GM21528 (cell line): ENCODE results near the gene ETV3L.

Experiments used
- ATAC-seq: cut with Tn5 transposase; IDR thresholded peaks from one replicate; pipeline ENCODE4 v1.9.1; 2021; ENCODE audit warnings: mild to moderate bottlenecking, moderate library complexity; ENCODE audit not compliant: unreplicated experiment, low FRiP score

ETV3L gene

DNA sequence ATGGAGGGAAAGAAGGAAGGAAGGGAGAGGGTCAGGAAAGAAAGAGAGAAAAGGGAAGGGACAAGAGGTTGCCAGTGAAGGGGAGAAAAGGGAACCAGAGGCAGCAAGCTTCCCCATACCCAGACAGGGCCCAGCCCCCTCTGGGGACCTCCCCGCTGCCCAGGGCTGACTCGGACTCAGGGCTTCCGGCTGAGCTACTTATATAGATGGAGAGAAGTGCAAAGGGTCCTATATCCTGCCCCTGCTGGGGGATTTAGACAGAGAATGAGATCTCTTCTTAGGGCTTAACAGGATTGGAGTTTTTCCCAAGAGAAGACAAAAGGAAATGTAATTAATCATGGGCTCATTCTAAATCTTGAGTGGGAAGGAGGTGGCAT is at the start of gene ETV3L:
Gene ETV3L (minus strand): TSS at position 176 of the 377 bp plus-strand sequence. CDS start 285 bp downstream, outside the sequence.
- ATAC-seq = no peak

- no peak for ATAC-seq
These were observed 48.5 kb upstream of the ETV3L start for GRCh38 chr1:157147906-157148700.

DNA sequence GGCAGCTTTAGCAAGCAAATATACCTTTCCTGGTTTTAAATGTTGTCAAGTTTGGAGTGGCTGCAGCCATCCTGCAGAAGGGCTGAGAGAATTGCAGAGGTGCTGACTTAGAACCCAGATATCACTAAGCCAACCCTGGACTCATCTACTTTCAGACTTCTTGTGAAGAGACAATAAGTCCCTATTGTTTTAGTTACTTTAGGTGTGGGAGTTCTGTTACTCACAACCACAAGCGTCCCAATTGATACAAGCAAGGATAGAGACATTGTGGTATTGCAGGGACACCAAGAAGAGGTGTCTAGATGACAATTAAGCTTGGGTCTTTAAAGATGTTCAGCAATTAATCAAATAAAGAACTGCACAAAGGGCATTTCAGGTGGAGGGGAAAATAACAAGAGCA is 47.4 kb upstream of the ETV3L start:
- ATAC-seq = no peak

- ATAC-seq = no peak
These were observed 46.6 kb upstream of the ETV3L start for GRCh38 chr1:157146244-157146643.

DNA sequence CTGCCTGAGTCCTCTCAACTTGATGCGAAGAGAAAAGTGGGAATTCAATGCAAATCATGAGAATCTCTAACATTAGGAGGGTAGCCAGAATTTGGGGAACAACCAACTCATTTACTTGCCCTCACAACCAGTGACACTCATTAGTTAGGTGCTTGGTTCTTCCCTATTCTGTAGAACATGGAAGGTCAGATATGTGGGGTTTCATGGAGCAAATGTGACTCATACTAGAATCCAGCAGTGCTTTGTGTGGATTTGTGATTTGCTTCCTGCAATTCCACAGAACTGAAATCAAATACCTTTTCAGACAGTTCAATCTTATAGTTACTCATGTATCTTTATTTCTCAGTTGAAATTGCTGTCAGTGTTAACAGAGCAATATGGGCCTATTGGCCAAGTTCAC is 45.5 kb upstream of the ETV3L start:
- ATAC-seq = no peak

DNA sequence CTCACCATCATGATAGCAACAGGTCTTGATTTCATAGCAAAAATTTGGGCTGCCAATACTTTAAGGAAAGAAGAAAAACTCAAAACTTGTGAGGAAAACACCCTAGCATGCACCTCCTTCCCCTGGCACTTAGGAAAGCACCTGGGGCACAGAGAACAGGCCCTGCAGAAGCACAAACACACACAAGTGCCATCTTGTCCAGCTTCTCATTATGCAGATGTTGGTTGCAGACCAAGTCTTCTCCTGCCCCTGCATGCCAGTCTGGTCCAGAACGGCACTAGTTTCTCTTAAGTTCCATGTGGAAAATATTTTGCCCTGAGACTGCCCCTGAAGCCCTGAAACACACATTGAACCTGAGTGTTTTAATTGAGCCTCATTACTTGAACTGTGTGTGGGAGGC is 44.9 kb upstream of the ETV3L start:
- ATAC-seq = no peak

DNA sequence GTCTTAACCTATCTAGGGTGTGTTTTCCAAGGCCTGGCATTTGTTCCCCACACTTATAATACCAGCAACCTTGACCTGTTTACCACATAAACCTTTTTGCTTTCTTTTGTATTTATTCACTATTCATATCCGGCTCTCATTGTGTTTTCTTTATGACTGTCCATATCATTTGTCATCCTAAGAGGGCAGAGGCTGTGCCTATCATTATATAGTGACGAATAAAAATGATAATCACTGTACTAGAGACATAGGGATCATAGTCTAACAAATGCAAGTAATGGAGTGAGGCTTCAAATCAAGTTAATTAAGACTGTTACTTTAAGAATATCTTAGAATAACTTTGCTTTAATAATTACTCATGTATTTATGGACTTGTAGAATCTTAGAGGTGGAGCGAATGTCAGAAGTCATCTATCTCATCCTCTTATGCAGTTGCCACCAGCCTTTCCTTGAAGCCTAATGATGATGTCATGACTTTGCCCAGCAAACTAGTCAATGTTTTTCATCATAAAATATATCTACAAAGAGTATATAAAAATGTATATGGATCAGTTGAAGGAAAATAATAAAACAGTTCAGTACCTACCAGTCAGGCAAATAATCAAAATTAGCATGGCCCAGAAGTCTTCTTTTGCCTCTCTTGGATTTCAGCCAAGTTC is 43.3 kb upstream of the ETV3L start:
- no peak for ATAC-seq

DNA sequence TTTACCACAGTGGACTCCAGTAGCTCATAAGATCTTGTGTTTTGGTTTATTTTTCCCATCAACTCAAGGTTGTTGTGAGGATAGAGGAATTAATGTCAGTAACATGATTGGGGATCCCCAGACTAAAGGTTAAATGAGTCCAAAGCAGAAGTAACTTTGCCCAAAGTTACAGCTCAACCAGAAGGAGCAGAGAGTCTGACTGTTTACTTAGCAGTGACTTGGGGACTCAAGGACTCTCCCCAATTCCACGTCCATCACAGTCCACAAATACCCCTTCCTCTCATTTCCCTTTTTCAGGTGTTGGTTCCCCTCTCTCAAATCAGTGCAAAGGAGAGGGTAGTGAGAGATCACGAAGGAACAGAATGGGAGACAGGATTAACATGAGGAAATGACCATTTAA is 42.6 kb upstream of the ETV3L start:
- ATAC-seq = no peak

DNA sequence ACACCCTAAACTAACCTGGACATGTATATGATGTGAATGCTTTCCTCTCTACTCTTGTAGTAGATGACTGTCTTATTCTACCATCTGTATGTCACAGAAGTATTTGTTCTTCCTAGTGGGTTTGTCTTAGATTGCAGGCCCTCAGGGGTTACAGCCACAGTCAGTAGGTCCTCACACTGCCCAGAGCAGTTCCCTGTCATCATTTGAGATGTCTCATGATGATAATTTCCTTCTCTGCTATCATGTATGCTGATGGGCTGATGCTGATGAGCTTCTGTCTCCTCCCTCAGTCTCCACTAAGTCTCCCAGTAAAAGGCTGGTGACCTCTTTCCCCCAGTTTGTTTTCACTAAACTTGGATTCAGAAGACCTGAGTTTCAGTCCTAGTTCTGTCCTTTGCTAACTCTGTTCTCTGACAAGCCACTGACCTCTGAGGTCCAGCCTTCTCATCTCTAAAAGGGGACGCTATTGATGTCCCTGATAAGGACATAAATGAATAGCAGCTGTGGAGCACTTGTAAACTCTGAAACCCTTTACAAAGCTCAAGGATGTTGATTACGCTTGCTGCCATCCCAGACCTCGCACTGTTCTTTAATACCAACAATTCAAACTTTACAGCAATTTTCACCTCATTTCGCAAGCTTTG is 41.7 kb upstream of the ETV3L start:
- no peak for ATAC-seq

DNA sequence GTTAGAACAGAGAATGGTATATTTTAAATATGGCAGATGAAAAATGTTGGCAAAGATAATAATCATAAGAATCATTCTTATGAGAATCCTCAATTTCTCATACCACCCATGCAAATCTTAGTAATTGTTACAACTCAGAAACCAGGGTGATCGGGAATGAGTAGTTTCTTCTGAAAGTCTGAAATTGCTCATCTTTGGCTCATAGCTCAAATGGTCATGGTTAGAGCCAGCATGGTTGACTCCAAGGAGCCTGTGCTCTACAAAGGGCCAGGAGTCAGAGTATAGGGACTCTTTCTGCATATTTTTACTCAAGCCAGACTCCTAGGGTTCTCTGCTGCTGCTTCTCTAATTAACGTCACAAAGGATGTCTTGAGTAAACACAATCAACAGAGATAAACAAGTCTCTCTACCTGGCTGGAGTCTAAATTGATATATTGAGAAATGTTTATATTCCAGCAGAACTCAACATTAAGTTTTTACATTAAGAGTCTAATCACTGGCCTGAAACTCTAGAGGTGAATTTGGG is 40.5 kb upstream of the ETV3L start:
- no peak for ATAC-seq

GRCh38 chr1:157139052-157139715 is 39.6 kb upstream of the ETV3L start:
- no peak for ATAC-seq

DNA sequence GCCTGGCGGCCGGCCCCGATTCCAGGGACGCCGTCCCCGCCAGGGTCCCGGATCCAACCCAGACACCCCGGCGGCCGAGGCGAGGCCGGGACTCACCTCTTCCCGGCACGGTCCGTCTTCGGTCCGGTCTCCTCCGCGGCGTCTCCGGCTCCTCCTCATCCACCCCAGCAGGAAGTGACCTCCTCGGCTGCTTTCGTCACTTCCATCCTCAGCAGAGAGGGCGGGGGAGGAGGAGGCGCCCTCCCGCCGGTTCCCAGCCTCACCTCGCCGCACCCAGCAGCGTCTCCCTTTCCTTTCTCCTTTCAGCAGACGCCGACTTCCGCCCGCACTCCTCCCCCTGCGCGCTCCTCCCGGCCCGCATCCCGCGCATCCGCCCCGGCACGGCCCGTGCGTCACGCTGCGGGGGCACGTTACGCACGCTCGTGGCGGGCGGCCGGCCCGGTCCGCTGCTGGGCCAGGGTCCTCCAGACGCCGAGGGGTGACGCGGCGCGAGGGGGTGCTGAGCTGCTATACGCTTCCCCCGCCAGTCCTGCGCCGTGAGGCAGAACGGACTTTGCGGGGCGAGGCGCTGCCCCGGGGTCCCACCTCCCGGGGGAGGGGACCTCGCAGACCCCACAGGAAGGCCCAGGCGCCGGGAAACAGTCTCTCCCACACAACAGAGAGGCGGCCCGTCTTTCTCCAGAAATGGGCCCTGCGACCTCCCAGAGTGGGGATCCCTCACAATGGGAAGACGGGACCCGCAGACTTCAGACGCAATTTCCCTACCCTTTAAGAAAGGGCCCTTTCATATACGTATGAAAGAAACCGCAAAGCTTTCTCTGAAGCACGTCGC is 38.8 kb upstream of the ETV3L start, which contains the start of gene ETV3:
Gene ETV3 (minus strand): TSS at position 176 of the 832 bp plus-strand sequence. CDS start 2,043 bp downstream, outside the sequence.
- ATAC-seq = peak; percentile 92

DNA sequence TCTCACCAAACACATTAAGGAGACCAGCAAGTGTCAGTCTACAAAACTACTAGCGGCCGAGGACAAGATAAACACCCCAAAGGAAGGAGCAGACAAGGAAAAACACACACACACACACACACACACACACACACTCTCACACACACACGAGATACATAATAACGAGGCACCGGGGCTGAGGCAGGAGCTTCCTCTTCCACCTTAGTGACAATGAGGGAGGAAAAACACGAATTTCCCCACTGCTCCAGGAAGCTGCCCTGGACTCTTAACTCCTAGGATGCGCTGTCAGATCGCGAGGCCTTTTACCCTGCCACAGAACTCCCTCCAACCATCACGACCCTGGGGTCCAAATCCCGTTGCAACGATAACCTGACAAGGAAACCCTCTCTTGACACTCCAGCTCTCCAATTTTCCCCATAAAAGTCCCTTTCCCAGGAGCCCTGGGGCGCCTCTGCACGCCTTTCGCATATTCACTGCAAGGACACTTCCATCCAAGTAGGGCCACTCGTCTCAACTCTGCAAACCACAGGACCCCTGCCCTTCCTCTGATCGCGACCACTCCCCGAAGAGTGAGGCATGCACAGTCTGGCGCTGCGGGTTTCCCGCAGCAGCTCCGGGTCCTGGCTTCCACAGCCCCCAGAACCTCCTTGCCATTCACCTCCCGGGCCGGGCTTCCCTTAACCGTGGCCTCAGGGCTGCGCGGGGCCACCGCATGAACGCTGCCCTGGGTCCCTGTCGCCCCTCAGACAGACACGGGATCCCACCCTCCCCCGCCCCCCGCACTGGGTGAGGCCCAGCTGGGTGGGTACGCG is 38.0 kb upstream of the ETV3L start:
- peak; percentile 21 for ATAC-seq

DNA sequence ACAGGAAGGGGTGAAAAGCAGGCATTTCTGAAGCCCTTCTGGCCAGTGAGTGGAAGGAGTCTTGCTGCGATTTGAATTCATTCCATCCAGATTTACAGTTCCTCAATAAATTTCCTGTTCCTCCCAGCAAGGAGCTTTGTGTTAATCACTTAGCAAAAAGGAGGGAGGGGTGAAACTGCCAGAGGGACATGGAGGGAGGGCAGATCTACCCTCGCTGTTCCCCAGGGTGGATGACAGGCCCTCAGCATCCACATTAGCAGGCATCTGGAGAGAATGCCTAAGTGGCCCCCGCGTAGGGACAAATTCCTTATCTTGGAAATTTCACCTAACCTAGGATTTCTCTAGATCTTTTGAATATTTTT is 37.4 kb upstream of the ETV3L start:
- ATAC-seq = no peak

DNA sequence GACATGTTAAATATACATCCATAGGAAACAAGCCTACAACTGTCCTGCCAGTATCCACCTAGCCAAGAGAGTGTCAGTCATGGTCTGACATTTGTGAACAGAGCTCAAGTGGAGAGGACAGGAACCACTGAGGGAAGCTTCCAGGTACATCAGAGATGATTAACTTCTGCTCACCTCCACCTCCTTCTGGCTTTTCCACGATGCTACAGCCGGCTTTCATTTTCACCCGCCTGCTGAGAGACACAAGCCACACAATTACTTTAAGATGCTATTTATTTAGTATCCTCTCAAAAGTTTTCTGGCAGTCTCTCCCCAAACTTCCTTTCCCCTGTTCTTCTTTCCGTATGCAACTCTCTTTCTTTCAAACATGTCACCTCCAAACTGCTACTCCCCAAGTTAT is 36.5 kb upstream of the ETV3L start:
- ATAC-seq = no peak

DNA sequence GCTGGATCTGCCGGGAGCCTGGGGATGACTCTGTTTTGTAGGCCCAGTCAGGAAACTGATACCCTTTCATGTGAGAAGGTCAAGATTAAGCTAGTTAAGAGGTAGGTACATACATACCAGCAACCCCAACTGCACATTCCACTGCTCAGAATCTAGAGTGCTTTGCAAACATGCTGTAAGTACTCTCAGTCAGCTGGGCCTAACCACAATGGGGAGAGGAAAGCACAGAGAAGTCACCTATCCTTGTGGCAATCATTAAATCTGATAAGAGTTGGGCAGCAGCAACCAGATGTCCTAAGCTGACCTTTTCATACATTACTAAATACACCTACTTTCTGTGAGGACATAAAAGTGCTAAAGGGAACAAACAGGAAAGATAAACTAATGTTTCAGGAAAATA is 36.0 kb upstream of the ETV3L start:
- ATAC-seq = no peak

DNA sequence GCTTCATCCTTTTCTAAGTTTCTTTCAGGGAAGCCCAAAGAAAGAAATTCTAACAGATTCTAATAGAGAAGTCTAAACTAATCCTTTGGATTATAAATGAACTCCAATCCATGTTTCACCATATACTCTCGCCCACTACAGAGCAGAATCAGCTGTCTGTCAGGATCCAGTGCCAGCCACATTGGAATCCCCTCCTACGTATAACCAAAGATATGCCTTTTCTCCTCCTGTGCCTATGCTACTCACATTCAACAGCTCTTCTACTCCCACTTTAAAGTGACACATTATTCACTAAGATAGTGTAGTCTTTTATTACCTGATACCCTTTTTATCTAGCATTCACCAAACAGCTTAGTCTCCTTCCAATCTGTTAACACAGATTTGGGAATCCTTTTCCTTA is 35.5 kb upstream of the ETV3L start:
- ATAC-seq = no peak

- ATAC-seq = no peak
These were observed 34.8 kb upstream of the ETV3L start for GRCh38 chr1:157134442-157134841.

DNA sequence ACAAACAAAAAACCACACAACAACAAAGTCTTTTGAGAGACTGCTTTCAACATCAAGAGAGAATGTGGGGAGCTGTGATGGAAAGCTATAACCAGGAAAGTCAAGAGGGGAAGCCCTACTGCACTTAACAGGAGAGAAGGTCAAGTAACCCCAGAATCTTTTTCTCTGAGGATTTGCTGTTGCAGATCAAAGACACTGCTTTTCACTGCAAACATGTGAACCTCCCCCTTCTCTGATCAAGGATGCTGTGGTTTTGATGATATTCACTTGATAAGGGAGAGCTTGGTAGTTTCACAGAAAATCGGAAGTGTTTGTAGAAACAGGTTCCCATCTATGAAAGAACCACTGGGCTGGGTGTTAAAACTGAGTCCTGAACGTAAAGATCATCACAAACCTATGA is 33.8 kb upstream of the ETV3L start:
- ATAC-seq = no peak
